B cell (primary cell): Measurements from ENCODE around the gene MDGA2. TPM values are rescaled to one million over a fixed set of nuclear protein-coding genes. Genes with fewer than 3 reads are reported as not detected.

Source experiments
- ATAC-seq: fragments of 200-7000 bp; cut with Tn5 transposase; one replicate; pipeline ENCODE4 v1.10.0; 2021; ENCODE audit warnings: low read depth, mild to moderate bottlenecking, moderate number of reproducible peaks, moderate library complexity
- CTCF ChIA-PET: fragments of 350-600 bp; sonication (Branson Sonifier 250); formaldehyde crosslinking; loops from one replicate; lab custom pipeline; 2021; ENCODE audit warnings: antibody characterized with exemption, inconsistent platforms; lab: Charles Lee
- POLR2A ChIA-PET: fragments of 350-600 bp; sonication (Branson Sonifier 250); formaldehyde crosslinking; loops from one replicate; lab custom pipeline; 2021; ENCODE audit warnings: antibody characterized with exemption; lab: Charles Lee
- DNase-seq: peaks from one replicate; pipeline ENCODE4 v3.0.0; 2013
- H2AFZ ChIP-seq: 2 replicates; pipeline ENCODE4 v1.6.1; 2012; ENCODE audit warnings: mild to moderate bottlenecking, low read depth, low read length; ENCODE audit not compliant: insufficient read depth, poor library complexity, severe bottlenecking
- H3K27ac ChIP-seq, 2 donors: 1 replicate in 1 of 2; 2 replicates in 1 of 2; pipeline ENCODE4 v1.5.1; 2012 to 2013; ENCODE audit warnings: low read length in 2 of 2, mild to moderate bottlenecking in 2 of 2, moderate library complexity in 1 of 2
- H3K27me3 ChIP-seq, 4 experiments: fragments of 200-600 bp in 1 of 4; sonication (generic) in 1 of 4; replicated peaks in 1 of 4; 1 replicate in 2 of 4; 2 replicates in 2 of 4; pipeline versions ENCODE4 v1.6.1 to v1.7.0; 2013 to 2016; ENCODE audit warnings: low read length in 3 of 4, mild to moderate bottlenecking in 2 of 4, mixed read lengths in 1 of 4, moderate library complexity in 1 of 4; ENCODE audit not compliant: insufficient read depth in 4 of 4, control insufficient read depth in 3 of 4; ENCODE audit errors: control extremely low read depth in 1 of 4
- H3K36me3 ChIP-seq, 2 experiments: replicated peaks in 1 of 2; 1 replicate in 1 of 2; 2 replicates in 1 of 2; pipeline versions ENCODE4 v1.6.1 to v1.7.1; 2013; ENCODE audit warnings: low read length in 1 of 2; ENCODE audit not compliant: insufficient read depth in 2 of 2, control insufficient read depth in 1 of 2; ENCODE audit errors: control extremely low read depth in 1 of 2, extremely low read depth in 1 of 2
- H3K4me1 ChIP-seq, 2 donors: fragments of 200-600 bp in 1 of 2; sonication (generic) in 1 of 2; 1 replicate in 1 of 2; 2 replicates in 1 of 2; pipeline versions ENCODE4 v1.5.1 to v1.6.1; 2013 to 2017; ENCODE audit warnings: low read length in 2 of 2; ENCODE audit not compliant: control insufficient read depth in 2 of 2, insufficient read depth in 2 of 2
- H3K4me2 ChIP-seq: replicated peaks from 2 replicates; pipeline ENCODE3; 2012; ENCODE audit warnings: mild to moderate bottlenecking, low read depth, low read length; ENCODE audit not compliant: poor library complexity, severe bottlenecking
- H3K4me3 ChIP-seq, 5 experiments: fragments of 200-600 bp in 1 of 5; sonication (generic) in 1 of 5; 1 replicate in 3 of 5; 2 replicates in 2 of 5; pipeline versions ENCODE4 v1.5.1 to v1.7.0; 2011 to 2016; ENCODE audit warnings: low read length in 4 of 5, mild to moderate bottlenecking in 4 of 5, low read depth in 2 of 5, control low read depth in 1 of 5, moderate library complexity in 1 of 5; ENCODE audit not compliant: insufficient read depth in 1 of 5; ENCODE audit errors: control extremely low read depth in 1 of 5, extremely low read depth in 1 of 5
- H3K79me2 ChIP-seq: fragments of 200-600 bp; sonication (generic); one replicate; pipeline ENCODE4 v1.6.0; 2016; ENCODE audit warnings: low read length; ENCODE audit not compliant: control insufficient read depth, insufficient read depth
- H3K9ac ChIP-seq: fragments of 200-600 bp; sonication (generic); 2 replicates; pipeline ENCODE4 v1.6.1; 2017; ENCODE audit warnings: mild to moderate bottlenecking, low read length, moderate library complexity
- H3K9me3 ChIP-seq, 3 donors: one replicate each; pipeline versions ENCODE4 v1.6.1 to v1.7.1; 2013; ENCODE audit warnings: low read length in 2 of 3; ENCODE audit not compliant: control insufficient read depth in 2 of 3, insufficient read depth in 1 of 3; ENCODE audit errors: control extremely low read depth in 1 of 3
- H4K20me1 ChIP-seq: 2 replicates; pipeline ENCODE4 v1.6.0; 2012; ENCODE audit warnings: mild to moderate bottlenecking, low read length; ENCODE audit not compliant: insufficient read depth, control insufficient read depth, poor library complexity, severe bottlenecking
- H3K27ac Mint-ChIP-seq: one replicate; pipeline ENCODE4 v1.8.0; 2021; ENCODE audit warnings: mixed read lengths
- H3K27me3 Mint-ChIP-seq: one replicate; pipeline ENCODE4 v1.8.0; 2021; ENCODE audit warnings: mixed read lengths
- H3K4me1 Mint-ChIP-seq: one replicate; pipeline ENCODE4 v1.8.0; 2021; ENCODE audit warnings: mixed read lengths
- H3K4me3 Mint-ChIP-seq: one replicate; pipeline ENCODE4 v1.8.0; 2021; ENCODE audit warnings: mixed read lengths
- H3K9me3 Mint-ChIP-seq: one replicate; pipeline ENCODE4 v1.8.0; 2022; ENCODE audit warnings: mixed read lengths; ENCODE audit not compliant: insufficient read depth
- EZH2 ChIP-seq: IDR thresholded peaks from 2 replicates; pipeline ENCODE4 v1.6.1; 2012; ENCODE audit warnings: borderline replicate concordance, low read depth, mild to moderate bottlenecking, moderate library complexity, low read length; ENCODE audit not compliant: insufficient read depth, poor library complexity, severe bottlenecking
- WGBS: methylation state at CpG from one replicate; pipeline ENCODE4 v1.1.5; 2013; ENCODE audit warnings: missing lambda C conversion rate; ENCODE audit not compliant: insufficient coverage; 5-methylcytosine and 5-hydroxymethylcytosine counted together
- intact Hi-C: fragments of 100-400 bp; cut with micrococcal nuclease; formaldehyde crosslinking; loops from one replicate; pipeline ENCODE4 v1.10.0; 2022
- polyA plus RNA-seq: library from polyadenylated mRNA; depleted of rRNA; stranded (reverse); fragments of >200 nt; gene quantifications from 2 replicates; pipeline ENCODE4 v1.2.3, GENCODE V29; 2012
- small RNA-seq: library from RNA; depleted of rRNA; stranded (forward); fragments of <200 nt; gene quantifications from one replicate; pipeline ENCODE3, GENCODE V24; 2012; ENCODE audit warnings: low replicate concordance, low read depth; ENCODE audit not compliant: insufficient read length
- total RNA-seq, 2 donors: library from RNA; stranded (reverse); fragments of 120-200 nt in 1 of 2; gene quantifications; 1 replicate in 1 of 2; 2 replicates in 1 of 2; pipeline versions ENCODE4 v1.2.3 to v1.2.4, GENCODE V29; 2013 to 2022
- TF ChIP-seq, protein P1 (sequence below): fragments of 200-600 bp; IDR thresholded peaks from one replicate; pipeline ENCODE4 v1.8.0; 2022; ENCODE audit warnings: antibody characterized with exemption, mild to moderate bottlenecking

Gene MDGA2
- total and polyA plus RNA-seq, 2 donors (not counting 1 experiment from before 2014, with no cell fraction given), result not detected

DNA sequence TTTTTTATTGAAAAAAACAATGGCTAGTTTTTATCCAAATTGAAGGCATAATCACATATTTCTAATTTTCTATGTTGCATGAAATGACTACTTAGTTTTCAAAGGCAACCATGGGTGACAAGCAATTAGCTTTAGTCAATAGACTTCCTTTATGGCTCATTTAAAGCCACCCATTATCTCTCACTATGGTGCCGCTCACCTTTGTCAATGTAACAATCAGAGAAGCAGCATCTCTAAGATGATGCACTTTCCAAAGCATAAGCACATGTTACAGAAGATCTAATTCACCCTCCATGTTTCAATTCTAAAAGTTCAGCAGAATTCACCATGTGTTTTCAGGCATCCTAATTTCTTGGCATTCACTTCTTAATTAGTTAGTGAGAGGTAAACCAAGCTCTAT lies 857.3 kb downstream of the MDGA2 start:
- Mint-ChIP-seq H3K4me1 (no peaks in the 10 kb centered on the region), H3K9me3 (peaks cover under 1% of the 10 kb centered on the region), H3K27ac (no peak overlapping the region), H3K4me3 (no peak overlapping the region), H3K27me3 (no peaks in the 10 kb centered on the region)
- intact Hi-C loops, result no loop called here
- Histone ChIP-seq H3K27ac (no peak overlapping the region), H3K4me2 (no peak overlapping the region), H3K4me1 (no peaks in the 10 kb centered on the region), H3K9ac (no peak overlapping the region), H3K27me3 (no peaks in the 10 kb centered on the region), H2AFZ (no peak overlapping the region), H4K20me1 (no peaks in the 10 kb centered on the region), H3K79me2 (no peaks in the 10 kb centered on the region), H3K36me3 (no peaks in the 10 kb centered on the region), H3K9me3 (peaks cover 0 to 3% (median 0%) of the 10 kb centered on the region in 3 donors), H3K4me3 (no peak overlapping the region)
- CTCF ChIA-PET, result no interaction called here
- TF ChIP-seq EZH2, result no peak
- ATAC-seq (no peak), DNase-seq (no peak)
- WGBS, result 86% methylated on average over 1 of the region's 1 CpG
- POLR2A ChIA-PET, result no interaction called here

DNA sequence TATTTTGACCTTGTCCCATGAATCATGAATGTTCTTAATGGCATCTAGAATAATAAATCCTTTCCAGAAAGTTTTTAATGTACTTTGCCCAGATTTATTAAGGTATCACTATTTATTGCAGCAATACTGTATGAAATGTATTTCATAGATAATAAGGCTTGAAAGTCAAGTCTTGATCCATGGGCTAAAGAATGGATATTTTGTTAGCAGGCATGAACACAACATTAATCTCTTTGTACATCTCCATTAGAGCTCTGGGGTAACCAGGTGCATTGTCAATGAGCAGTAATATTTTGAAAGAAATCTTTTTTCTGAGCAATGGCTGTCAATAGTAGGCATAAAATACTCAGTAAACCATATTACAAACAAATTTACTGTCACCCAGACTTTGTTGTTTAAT lies 882.3 kb downstream of the MDGA2 start:
- TF ChIP-seq, protein P1, sequence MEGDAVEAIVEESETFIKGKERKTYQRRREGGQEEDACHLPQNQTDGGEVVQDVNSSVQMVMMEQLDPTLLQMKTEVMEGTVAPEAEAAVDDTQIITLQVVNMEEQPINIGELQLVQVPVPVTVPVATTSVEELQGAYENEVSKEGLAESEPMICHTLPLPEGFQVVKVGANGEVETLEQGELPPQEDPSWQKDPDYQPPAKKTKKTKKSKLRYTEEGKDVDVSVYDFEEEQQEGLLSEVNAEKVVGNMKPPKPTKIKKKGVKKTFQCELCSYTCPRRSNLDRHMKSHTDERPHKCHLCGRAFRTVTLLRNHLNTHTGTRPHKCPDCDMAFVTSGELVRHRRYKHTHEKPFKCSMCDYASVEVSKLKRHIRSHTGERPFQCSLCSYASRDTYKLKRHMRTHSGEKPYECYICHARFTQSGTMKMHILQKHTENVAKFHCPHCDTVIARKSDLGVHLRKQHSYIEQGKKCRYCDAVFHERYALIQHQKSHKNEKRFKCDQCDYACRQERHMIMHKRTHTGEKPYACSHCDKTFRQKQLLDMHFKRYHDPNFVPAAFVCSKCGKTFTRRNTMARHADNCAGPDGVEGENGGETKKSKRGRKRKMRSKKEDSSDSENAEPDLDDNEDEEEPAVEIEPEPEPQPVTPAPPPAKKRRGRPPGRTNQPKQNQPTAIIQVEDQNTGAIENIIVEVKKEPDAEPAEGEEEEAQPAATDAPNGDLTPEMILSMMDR, result no peak
- TF ChIP-seq EZH2, result no peak
- ATAC-seq (no peak), DNase-seq (no peak)
- Histone ChIP-seq H3K27ac (no peak overlapping the region), H3K79me2 (no peaks in the 10 kb centered on the region), H3K4me2 (no peak overlapping the region), H4K20me1 (no peaks in the 10 kb centered on the region), H3K4me3 (no peak overlapping the region), H3K9me3 (no peaks in the 10 kb centered on the region), H3K36me3 (no peaks in the 10 kb centered on the region), H3K9ac (no peak overlapping the region), H3K4me1 (no peaks in the 10 kb centered on the region), H3K27me3 (no peaks in the 10 kb centered on the region), H2AFZ (no peak overlapping the region)
- CTCF ChIA-PET, result no interaction called here
- H3K27me3 Mint-ChIP-seq, result no peaks in the 10 kb centered on the region
- intact Hi-C loops, result no loop called here
- no peak overlapping the region for H3K27ac Mint-ChIP-seq
- peaks cover 7% of the 10 kb centered on the region for H3K9me3 Mint-ChIP-seq
- no peaks in the 10 kb centered on the region for H3K4me1 Mint-ChIP-seq
- H3K4me3 Mint-ChIP-seq, result no peak overlapping the region
- POLR2A ChIA-PET, result no interaction called here

Small RNA genes lying within 50 kb of the gene (small RNA-seq; reads per million reads assigned to genes)
- not detected for gene RF00402
